SK-N-SH treated with all-trans-retinoic acid at 6 μM for 48 hours (cell line): ENCODE results near the gene ATPAF2.

ENCODE experiments used
- ARNTL ChIP-seq: fragments of 450-650 bp; formaldehyde crosslinking; IDR thresholded peaks from 2 replicates; pipeline ENCODE4 v1.5.0; 2020; ENCODE audit warnings: low read depth, mild to moderate bottlenecking, moderate library complexity, borderline replicate concordance
- BACH2 ChIP-seq: fragments of 250-450 bp; sonication (Bioruptor Pico); IDR thresholded peaks from 2 replicates; pipeline ENCODE4 v1.9.0; 2021; ENCODE audit warnings: mild to moderate bottlenecking, borderline replicate concordance
- CSDC2 ChIP-seq: fragments of 250-450 bp; sonication (Bioruptor Pico); IDR thresholded peaks from 2 replicates; pipeline ENCODE4 v1.5.0; 2020; ENCODE audit warnings: mild to moderate bottlenecking, moderate library complexity
- GLIS3 ChIP-seq: fragments of 250-450 bp; sonication (Bioruptor Pico); IDR thresholded peaks from 2 replicates; pipeline ENCODE4 v1.5.0; 2020; ENCODE audit warnings: mild to moderate bottlenecking, moderate library complexity
- SNAI2 ChIP-seq: fragments of 250-450 bp; sonication (Bioruptor Pico); IDR thresholded peaks from 2 replicates; pipeline ENCODE4 v1.5.0; 2020; ENCODE audit warnings: mild to moderate bottlenecking, moderate library complexity
- TOX ChIP-seq: fragments of 250-450 bp; sonication (Bioruptor Pico); IDR thresholded peaks from 2 replicates; pipeline ENCODE4 v1.8.0; 2021; ENCODE audit warnings: mild to moderate bottlenecking, moderate library complexity, borderline replicate concordance
- ZC3H10 ChIP-seq: fragments of 250-450 bp; sonication (Bioruptor Pico); IDR thresholded peaks from 2 replicates; pipeline ENCODE4 v1.5.1; 2021; ENCODE audit warnings: mild to moderate bottlenecking, moderate library complexity
- ZFP3 ChIP-seq: fragments of 250-450 bp; sonication (Bioruptor Pico); IDR thresholded peaks from 2 replicates; pipeline ENCODE4 v1.5.0; 2020; ENCODE audit warnings: mild to moderate bottlenecking, moderate library complexity
- ZFP30 ChIP-seq: fragments of 450-650 bp; formaldehyde crosslinking; IDR thresholded peaks from 2 replicates; pipeline ENCODE4 v1.5.0; 2022; ENCODE audit warnings: mild to moderate bottlenecking, moderate library complexity
- ZNF70 ChIP-seq: fragments of 450-650 bp; formaldehyde crosslinking; IDR thresholded peaks from 2 replicates; pipeline ENCODE4 v1.5.0; 2020; ENCODE audit warnings: mild to moderate bottlenecking, moderate library complexity
- TF ChIP-seq, protein P1 (sequence below): fragments of 250-450 bp; sonication (Bioruptor Pico); IDR thresholded peaks from 2 replicates; pipeline ENCODE4 v1.5.1; 2020; ENCODE audit warnings: low read depth, mild to moderate bottlenecking, moderate library complexity
- TF ChIP-seq, protein P2 (sequence below): fragments of 250-450 bp; sonication (Bioruptor Pico); IDR thresholded peaks from 2 replicates; pipeline ENCODE4 v1.5.1; 2021; ENCODE audit warnings: mild to moderate bottlenecking, moderate library complexity
- TF ChIP-seq, protein P3 (sequence below): fragments of 250-450 bp; sonication (Bioruptor Pico); IDR thresholded peaks from 2 replicates; pipeline ENCODE4 v1.8.0; 2020; ENCODE audit warnings: mild to moderate bottlenecking, moderate library complexity, borderline replicate concordance

DNA sequence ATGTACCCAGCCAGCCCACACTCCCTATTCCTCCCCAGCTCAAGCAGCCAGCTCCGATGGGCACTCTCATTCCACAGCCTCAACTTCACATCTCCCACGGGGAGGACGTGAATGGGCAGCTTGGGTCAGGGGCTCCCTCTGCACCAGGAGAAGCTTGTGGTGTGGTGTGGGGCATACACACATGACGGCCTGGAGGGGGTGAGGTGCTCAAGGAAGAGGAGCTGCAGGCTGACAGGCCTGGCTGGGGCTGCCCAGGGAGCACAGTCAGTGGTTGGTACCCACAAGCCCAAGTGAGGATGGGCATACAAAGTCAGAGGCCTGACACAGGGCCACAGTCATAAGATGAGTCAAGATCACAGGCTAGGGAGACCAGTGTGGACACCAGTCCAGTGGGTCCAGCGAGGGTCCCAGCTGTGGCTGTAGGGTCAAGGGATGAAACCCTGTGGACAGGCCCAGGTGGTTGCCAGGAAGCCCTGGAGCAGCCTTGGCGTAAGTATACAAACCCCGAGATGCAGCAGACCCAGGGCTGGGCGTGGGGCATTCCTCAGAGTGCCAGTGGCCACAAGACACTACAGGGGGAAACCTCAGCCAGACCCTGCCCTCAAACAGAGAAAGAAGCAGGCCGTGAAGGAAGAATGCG is 61.9 kb downstream of the ATPAF2 start:
- TF ChIP-seq ZNF70 (CRISPR knock-in tag) (no peak), ZFP30 (CRISPR knock-in tag) (no peak), BACH2 (CRISPR knock-in tag) (no peak), ZC3H10 (CRISPR knock-in tag) (no peak), SNAI2 (no peak), CSDC2 (CRISPR knock-in tag) (no peak), ZFP3 (CRISPR knock-in tag) (no peak), TOX (CRISPR knock-in tag) (no peak), ARNTL (CRISPR knock-in tag) (no peak), GLIS3 (CRISPR knock-in tag) (no peak)
- TF ChIP-seq, protein P1, sequence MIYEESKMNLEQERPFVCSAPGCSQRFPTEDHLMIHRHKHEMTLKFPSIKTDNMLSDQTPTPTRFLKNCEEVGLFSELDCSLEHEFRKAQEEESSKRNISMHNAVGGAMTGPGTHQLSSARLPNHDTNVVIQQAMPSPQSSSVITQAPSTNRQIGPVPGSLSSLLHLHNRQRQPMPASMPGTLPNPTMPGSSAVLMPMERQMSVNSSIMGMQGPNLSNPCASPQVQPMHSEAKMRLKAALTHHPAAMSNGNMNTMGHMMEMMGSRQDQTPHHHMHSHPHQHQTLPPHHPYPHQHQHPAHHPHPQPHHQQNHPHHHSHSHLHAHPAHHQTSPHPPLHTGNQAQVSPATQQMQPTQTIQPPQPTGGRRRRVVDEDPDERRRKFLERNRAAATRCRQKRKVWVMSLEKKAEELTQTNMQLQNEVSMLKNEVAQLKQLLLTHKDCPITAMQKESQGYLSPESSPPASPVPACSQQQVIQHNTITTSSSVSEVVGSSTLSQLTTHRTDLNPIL (CRISPR knock-in tag): no peak
- TF ChIP-seq, protein P2, sequence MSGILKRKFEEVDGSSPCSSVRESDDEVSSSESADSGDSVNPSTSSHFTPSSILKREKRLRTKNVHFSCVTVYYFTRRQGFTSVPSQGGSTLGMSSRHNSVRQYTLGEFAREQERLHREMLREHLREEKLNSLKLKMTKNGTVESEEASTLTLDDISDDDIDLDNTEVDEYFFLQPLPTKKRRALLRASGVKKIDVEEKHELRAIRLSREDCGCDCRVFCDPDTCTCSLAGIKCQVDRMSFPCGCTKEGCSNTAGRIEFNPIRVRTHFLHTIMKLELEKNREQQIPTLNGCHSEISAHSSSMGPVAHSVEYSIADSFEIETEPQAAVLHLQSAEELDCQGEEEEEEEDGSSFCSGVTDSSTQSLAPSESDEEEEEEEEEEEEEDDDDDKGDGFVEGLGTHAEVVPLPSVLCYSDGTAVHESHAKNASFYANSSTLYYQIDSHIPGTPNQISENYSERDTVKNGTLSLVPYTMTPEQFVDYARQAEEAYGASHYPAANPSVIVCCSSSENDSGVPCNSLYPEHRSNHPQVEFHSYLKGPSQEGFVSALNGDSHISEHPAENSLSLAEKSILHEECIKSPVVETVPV (CRISPR knock-in tag): no peak
- TF ChIP-seq, protein P3, sequence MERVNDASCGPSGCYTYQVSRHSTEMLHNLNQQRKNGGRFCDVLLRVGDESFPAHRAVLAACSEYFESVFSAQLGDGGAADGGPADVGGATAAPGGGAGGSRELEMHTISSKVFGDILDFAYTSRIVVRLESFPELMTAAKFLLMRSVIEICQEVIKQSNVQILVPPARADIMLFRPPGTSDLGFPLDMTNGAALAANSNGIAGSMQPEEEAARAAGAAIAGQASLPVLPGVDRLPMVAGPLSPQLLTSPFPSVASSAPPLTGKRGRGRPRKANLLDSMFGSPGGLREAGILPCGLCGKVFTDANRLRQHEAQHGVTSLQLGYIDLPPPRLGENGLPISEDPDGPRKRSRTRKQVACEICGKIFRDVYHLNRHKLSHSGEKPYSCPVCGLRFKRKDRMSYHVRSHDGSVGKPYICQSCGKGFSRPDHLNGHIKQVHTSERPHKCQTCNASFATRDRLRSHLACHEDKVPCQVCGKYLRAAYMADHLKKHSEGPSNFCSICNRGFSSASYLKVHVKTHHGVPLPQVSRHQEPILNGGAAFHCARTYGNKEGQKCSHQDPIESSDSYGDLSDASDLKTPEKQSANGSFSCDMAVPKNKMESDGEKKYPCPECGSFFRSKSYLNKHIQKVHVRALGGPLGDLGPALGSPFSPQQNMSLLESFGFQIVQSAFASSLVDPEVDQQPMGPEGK (CRISPR knock-in tag): no peak
